ENCODE measurements around the gene IMMP2L. TPM values are rescaled to one million over a fixed set of nuclear protein-coding genes. Genes with fewer than 3 reads are reported as not detected.

Gene IMMP2L
- total and polyA plus RNA-seq, 2 of the 4 experiments (the other 2 are of a cell fraction): 5.8 to 9.3 TPM

- Histone ChIP-seq H2BK15ac (ENCODE audit: low read depth, low read length) (0 out of 3 replicates have a peak overlapping the region, but pooled peaks have one; percentile 6), H3K9ac (ENCODE audit: low read depth, low read length) (no peak overlapping the region; the same call in 1 of the 2 replicates), H2AFZ (replicated peaks; ENCODE audit: low read length, poor library complexity) (no peak overlapping the region), H4K91ac (ENCODE audit: insufficient read depth, low read depth, low read length) (no peak overlapping the region; the same call in 1 of the 2 replicates), H3K9me1 (ENCODE audit: insufficient read depth, low read length) (no peaks in the 10 kb centered on the region), H2AK9ac (replicated peaks; ENCODE audit: low read depth, low read length, poor library complexity) (no peak overlapping the region), H3K79me1 (ENCODE audit: low read depth in 1 of 2, low read length in 2 of 2) (no peaks in the 10 kb centered on the region; a peak in 1 of 4 replicates), H3K23ac (ENCODE audit: low read depth, low read length) (peak overlapping the region; percentile 25; the same call in 1 of the 2 replicates), H3K27me3 (ENCODE audit: control insufficient read depth, insufficient read depth, low read length) (no peaks in the 10 kb centered on the region), H4K20me1 (ENCODE audit: insufficient read depth, low read length) (no peaks in the 10 kb centered on the region), H3K4me2 (ENCODE audit: low read depth, low read length) (peak overlapping the region; percentile 89), H4K8ac (ENCODE audit: low read depth in 2 of 2, low read length in 2 of 2) (peak overlapping the region in 1 of 2 experiments; percentile 12; a peak in 1 of 4 replicates), H2BK20ac (ENCODE audit: low read depth, low read length) (peak overlapping the region; percentile 85), H3K4me3 (ENCODE audit: insufficient read depth, low read depth, low read length) (no peak overlapping the region), H3K4me1 (ENCODE audit: control insufficient read depth, insufficient read depth, low read length) (peaks cover 3% of the 10 kb centered on the region; the same call in 1 of the 2 replicates), H3K36me3 (ENCODE audit: control insufficient read depth, insufficient read depth, low read length) (no peaks in the 10 kb centered on the region), H3K9me3 (ENCODE audit: control insufficient read depth, insufficient read depth, low read length) (no peaks in the 10 kb centered on the region), H4K5ac (ENCODE audit: low read depth, low read length) (peak overlapping the region; percentile 87; the same call in 1 of the 2 replicates), H3K4ac (ENCODE audit: low read depth, low read length) (peak overlapping the region; percentile 56; the same call in 1 of the 2 replicates), H3K56ac (ENCODE audit: extremely low read depth, insufficient read depth, low read length) (peak overlapping the region; percentile 2; the same call in 1 of the 2 replicates), H2BK120ac (ENCODE audit: low read depth, low read length) (peak overlapping the region; percentile 84), H2AK5ac (ENCODE audit: low read depth, low read length) (no peak overlapping the region), H3K27ac (ENCODE audit: insufficient read depth, low read length) (peak overlapping the region; percentile 52; the same call in 1 of the 2 replicates), H3K14ac (replicated peaks; ENCODE audit: low read depth, low read length) (no peak overlapping the region; the same call in 1 of the 2 replicates), H2BK5ac (ENCODE audit: low read depth, low read length, poor library complexity, severe bottlenecking) (peak overlapping the region; percentile 78), H3K18ac (ENCODE audit: low read depth, low read length) (peak overlapping the region; percentile 59)
- ChIA-PET POLR2A (ENCODE audit: unreplicated experiment) (no interaction called here), CTCF (no interaction called here)
- DNase-seq: peak; percentile 78
- intact Hi-C loops (cut with micrococcal nuclease): loop anchor here (5.0 kb wide), 1 partner anchor 85 kb away; no protein-coding TSS in a partner anchor
- no CpG with 5 or more reads among the region's 2 CpGs for WGBS, 2 experiments (ENCODE audit: extremely low coverage in 2 of 2, insufficient read length in 1 of 2)
- ATAC-seq (ENCODE audit: low read depth): peak; percentile 82
- TF ChIP-seq CEBPB (IDR thresholded peaks at IDR 0.05; ENCODE audit: low read depth, low read length) (0 out of 2 replicates have a peak, but pooled peaks have one; percentile 6), FOS (IDR thresholded peaks at IDR 0.05; ENCODE audit: low read depth, low read length) (no peak)
- no TSS peak for BruUV-seq (replicated peaks)
- in situ Hi-C loops (cut with MboI; ENCODE audit: low sequenced_read_pairs): no loop called here
- dilution Hi-C loops (cut with HindIII; ENCODE audit: low sequenced_read_pairs, unreplicated experiment): no loop called here
Measured at GRCh38 chr7:111362506-111363054, 199.7 kb downstream of the IMMP2L start.
